DND-41 (cell line): ENCODE data around the gene NGDN.

Experiments used
- ATAC-seq: fragments of 200-7000 bp; cut with Tn5 transposase; 3 replicates; pipeline ENCODE4 v1.9.1; 2021; ENCODE audit warnings: low read depth; ENCODE audit not compliant: insufficient read depth
- DNase-seq: peaks from one replicate; pipeline ENCODE4 v3.0.0-alpha.2; 2020
- H2AFZ ChIP-seq: 2 replicates; pipeline ENCODE4 v1.6.0; 2012; ENCODE audit warnings: low read depth, low read length
- H3K27ac ChIP-seq: 2 replicates; pipeline ENCODE4 v1.5.1; 2012; ENCODE audit warnings: low read length, inconsistent platforms
- H3K27me3 ChIP-seq: fragments of 200-600 bp; sonication (generic); 2 replicates; pipeline ENCODE4 v1.6.0; 2012; ENCODE audit warnings: low read length, mild to moderate bottlenecking, inconsistent platforms; ENCODE audit not compliant: insufficient read depth, poor library complexity
- H3K36me3 ChIP-seq: 2 replicates; pipeline ENCODE4 v1.5.1; 2012; ENCODE audit warnings: low read length, inconsistent platforms; ENCODE audit not compliant: insufficient read depth
- H3K4me1 ChIP-seq: 2 replicates; pipeline ENCODE4 v1.5.1; 2012; ENCODE audit warnings: mild to moderate bottlenecking, low read length; ENCODE audit not compliant: insufficient read depth
- H3K4me2 ChIP-seq: 2 replicates; pipeline ENCODE4 v1.6.0; 2012; ENCODE audit warnings: mild to moderate bottlenecking, moderate library complexity, low read length, inconsistent platforms; ENCODE audit not compliant: insufficient read depth
- H3K4me3 ChIP-seq, 2 experiments: fragments of 200-600 bp in 1 of 2; shearing (Covaris generic) in 1 of 2; 2 replicates each; pipeline ENCODE4 v1.5.1; 2012 to 2016; ENCODE audit warnings: inconsistent platforms in 2 of 2, low read length in 2 of 2, mild to moderate bottlenecking in 2 of 2, low read depth in 1 of 2, moderate library complexity in 1 of 2
- H3K79me2 ChIP-seq: 2 replicates; pipeline ENCODE4 v1.6.0; 2012; ENCODE audit warnings: low read length, inconsistent platforms; ENCODE audit not compliant: insufficient read depth
- H3K9ac ChIP-seq: 2 replicates; pipeline ENCODE4 v1.6.0; 2012; ENCODE audit warnings: low read depth, mild to moderate bottlenecking, inconsistent platforms, low read length, moderate library complexity
- H3K9me3 ChIP-seq: 2 replicates; pipeline ENCODE4 v1.5.1; 2012; ENCODE audit warnings: low read length, moderate library complexity, mild to moderate bottlenecking, inconsistent platforms; ENCODE audit not compliant: insufficient read depth, severe bottlenecking
- H4K20me1 ChIP-seq: 2 replicates; pipeline ENCODE4 v1.6.0; 2012; ENCODE audit warnings: low read length; ENCODE audit not compliant: insufficient read depth
- EZH2 ChIP-seq: IDR thresholded peaks from 3 replicates; pipeline ENCODE4 v1.6.1; 2012; ENCODE audit warnings: borderline replicate concordance, low read depth, mild to moderate bottlenecking, moderate library complexity, low read length, inconsistent platforms; ENCODE audit not compliant: severe bottlenecking
- TF ChIP-seq, protein P1 (sequence below): IDR thresholded peaks from 2 replicates; pipeline ENCODE4 v1.5.1; 2012; ENCODE audit warnings: borderline replicate concordance, low read length, moderate library complexity, mild to moderate bottlenecking; ENCODE audit not compliant: poor library complexity, severe bottlenecking; ENCODE audit errors: extremely low read depth

NGDN gene

DNA sequence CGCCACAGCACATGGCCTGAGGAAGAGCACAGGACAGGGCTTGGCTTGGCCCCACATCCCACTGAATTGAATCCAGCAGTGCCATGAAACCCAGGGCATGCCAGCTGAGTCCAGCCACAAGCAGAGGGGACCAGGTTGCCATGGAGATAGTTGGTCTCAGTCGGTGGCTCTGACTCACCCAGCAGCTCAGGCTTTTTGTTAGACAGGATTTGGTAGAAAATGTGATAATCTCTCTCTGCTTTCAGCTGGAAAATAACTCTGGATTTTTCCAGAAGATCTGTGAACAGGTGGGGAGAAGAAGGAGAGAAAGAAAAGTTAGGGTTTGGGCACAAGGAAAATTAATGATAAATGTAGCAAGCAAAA lies 38.8 kb upstream of the NGDN start:
- no peaks in the 10 kb centered on the region for H3K9me3 ChIP-seq
- H4K20me1 ChIP-seq = no peaks in the 10 kb centered on the region
- DNase-seq (no peak), ATAC-seq (no peak)
- no peak overlapping the region for H3K9ac ChIP-seq
- H3K36me3 ChIP-seq = no peaks in the 10 kb centered on the region
- no peak overlapping the region for H3K4me3 ChIP-seq
- no peak overlapping the region for H3K4me2 ChIP-seq
- H2AFZ ChIP-seq = no peak overlapping the region
- no peaks in the 10 kb centered on the region for H3K79me2 ChIP-seq
- no peaks in the 10 kb centered on the region for H3K4me1 ChIP-seq
- H3K27ac ChIP-seq = no peak overlapping the region
- peaks cover 5% of the 10 kb centered on the region for H3K27me3 ChIP-seq
- TF ChIP-seq EZH2 = no peak
- TF ChIP-seq, protein P1, sequence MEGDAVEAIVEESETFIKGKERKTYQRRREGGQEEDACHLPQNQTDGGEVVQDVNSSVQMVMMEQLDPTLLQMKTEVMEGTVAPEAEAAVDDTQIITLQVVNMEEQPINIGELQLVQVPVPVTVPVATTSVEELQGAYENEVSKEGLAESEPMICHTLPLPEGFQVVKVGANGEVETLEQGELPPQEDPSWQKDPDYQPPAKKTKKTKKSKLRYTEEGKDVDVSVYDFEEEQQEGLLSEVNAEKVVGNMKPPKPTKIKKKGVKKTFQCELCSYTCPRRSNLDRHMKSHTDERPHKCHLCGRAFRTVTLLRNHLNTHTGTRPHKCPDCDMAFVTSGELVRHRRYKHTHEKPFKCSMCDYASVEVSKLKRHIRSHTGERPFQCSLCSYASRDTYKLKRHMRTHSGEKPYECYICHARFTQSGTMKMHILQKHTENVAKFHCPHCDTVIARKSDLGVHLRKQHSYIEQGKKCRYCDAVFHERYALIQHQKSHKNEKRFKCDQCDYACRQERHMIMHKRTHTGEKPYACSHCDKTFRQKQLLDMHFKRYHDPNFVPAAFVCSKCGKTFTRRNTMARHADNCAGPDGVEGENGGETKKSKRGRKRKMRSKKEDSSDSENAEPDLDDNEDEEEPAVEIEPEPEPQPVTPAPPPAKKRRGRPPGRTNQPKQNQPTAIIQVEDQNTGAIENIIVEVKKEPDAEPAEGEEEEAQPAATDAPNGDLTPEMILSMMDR = no peak

DNA sequence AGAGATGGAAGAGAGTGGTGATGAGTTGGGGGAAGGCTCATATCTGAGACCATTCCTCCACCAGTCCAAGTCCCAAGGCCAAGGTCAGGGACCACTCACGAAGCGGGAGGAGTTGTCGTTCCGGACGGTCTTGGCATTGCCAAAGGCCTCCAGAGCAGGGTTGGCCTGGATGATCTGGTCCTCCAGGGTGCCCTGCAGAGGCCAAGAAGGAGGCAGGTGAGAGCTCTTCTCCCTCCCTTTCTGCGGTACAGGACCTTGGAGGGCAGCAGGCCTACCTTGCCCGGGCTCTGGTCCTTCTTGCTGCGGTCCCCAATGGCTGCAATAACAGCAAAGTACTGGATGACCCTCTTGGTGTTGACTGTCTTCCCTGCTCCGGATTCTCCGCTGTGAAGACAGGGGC lies 38.0 kb upstream of the NGDN start:
- Histone ChIP-seq H4K20me1 (no peaks in the 10 kb centered on the region), H3K4me2 (no peak overlapping the region), H2AFZ (no peak overlapping the region), H3K36me3 (no peaks in the 10 kb centered on the region), H3K9me3 (no peaks in the 10 kb centered on the region), H3K4me1 (no peaks in the 10 kb centered on the region), H3K27ac (no peak overlapping the region), H3K9ac (no peak overlapping the region), H3K27me3 (peaks cover 5% of the 10 kb centered on the region), H3K79me2 (no peaks in the 10 kb centered on the region), H3K4me3 (no peak overlapping the region)
- ATAC-seq (no peak), DNase-seq (no peak)
- TF ChIP-seq, protein P1 = no peak
- no peak for TF ChIP-seq EZH2

DNA sequence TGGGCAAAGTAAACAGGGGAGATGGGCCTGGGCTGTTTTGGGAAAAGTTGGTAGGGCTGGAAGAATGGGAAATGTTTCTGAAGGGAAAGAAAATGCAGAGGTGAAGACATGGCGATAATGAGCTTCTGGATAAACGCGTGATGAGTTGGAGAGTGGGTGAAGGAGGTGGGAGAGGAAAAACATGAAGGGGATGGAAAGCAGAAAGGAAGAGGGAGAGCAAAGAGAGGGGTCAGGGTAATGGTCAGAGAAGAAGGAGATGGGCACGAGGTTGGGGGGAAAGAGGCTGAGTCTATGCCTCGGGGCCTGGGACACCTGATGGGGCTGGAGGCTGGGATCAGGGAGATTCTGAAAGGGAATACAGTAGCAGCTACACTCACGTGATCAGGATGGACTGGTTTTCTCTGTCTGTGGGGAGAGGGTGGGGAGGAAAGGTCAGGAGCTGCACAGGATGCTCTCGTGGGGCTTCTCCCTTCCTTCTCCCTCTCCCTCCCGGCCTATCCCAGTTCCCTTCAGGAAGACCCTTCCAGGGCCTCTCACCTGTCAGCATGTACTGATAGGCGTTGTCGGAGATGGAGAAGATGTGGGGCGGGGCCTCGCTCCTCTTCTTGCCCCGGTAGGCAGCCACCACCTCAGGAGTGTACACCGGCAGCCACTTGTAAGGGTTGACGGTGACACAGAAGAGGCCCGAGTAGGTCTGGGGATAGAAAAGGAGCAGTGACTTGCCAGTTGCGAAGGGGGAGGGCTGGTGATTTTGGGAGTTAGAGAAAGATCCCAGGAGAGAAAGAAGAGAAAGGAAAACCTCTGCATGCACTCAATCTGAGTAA lies 37.2 kb upstream of the NGDN start:
- no peaks in the 10 kb centered on the region for H3K36me3 ChIP-seq
- DNase-seq = no peak
- no peak for ATAC-seq

More for the DNA sequence above, 37.2 kb upstream of the NGDN start:
- Histone ChIP-seq H2AFZ (no peak overlapping the region), H3K79me2 (no peaks in the 10 kb centered on the region), H3K4me3 (no peak overlapping the region), H3K9me3 (no peaks in the 10 kb centered on the region), H3K4me2 (no peak overlapping the region), H3K27me3 (peaks cover 11% of the 10 kb centered on the region), H3K9ac (no peak overlapping the region), H4K20me1 (no peaks in the 10 kb centered on the region), H3K4me1 (no peaks in the 10 kb centered on the region), H3K27ac (no peak overlapping the region)
- TF ChIP-seq, protein P1 = no peak
- no peak for TF ChIP-seq EZH2
